Transverse colon (tissue), 4 donors: ENCODE results near the gene OSBPL10. TPM values are rescaled to one million over a fixed set of nuclear protein-coding genes. Genes with fewer than 3 reads are reported as not detected.

Experiments used
- DNase-seq: peaks from one replicate; pipeline ENCODE4 v3.0.0-alpha.2; 2019
- H3K27ac ChIP-seq, 4 donors: fragments of 200-600 bp; sonication (generic); 2 replicates each; pipeline ENCODE4 v1.5.1; 2016 to 2018; ENCODE audit warnings: inconsistent platforms in 4 of 4
- H3K27me3 ChIP-seq: fragments of 200-600 bp; sonication (generic); 2 replicates; pipeline ENCODE4 v1.5.1; 2017; ENCODE audit warnings: inconsistent platforms
- H3K36me3 ChIP-seq, 4 donors: fragments of 200-600 bp; sonication (generic); 2 replicates each; pipeline ENCODE4 v1.5.1; 2017 to 2019; ENCODE audit warnings: inconsistent platforms in 4 of 4
- H3K4me1 ChIP-seq, 4 donors: fragments of 200-600 bp; sonication (generic); 2 replicates each; pipeline ENCODE4 v1.5.1; 2017 to 2020; ENCODE audit warnings: inconsistent platforms in 4 of 4
- H3K4me3 ChIP-seq, 4 donors: fragments of 200-600 bp; sonication (generic); 1 replicate in 1 of 4; 2 replicates in 3 of 4; pipeline versions ENCODE4 v1.5.1 to v1.6.1; 2017 to 2019; ENCODE audit warnings: inconsistent platforms in 4 of 4
- H3K9me3 ChIP-seq, 2 donors: fragments of 200-600 bp; sonication (generic); 2 replicates each; pipeline ENCODE4 v1.5.1; 2017 to 2019; ENCODE audit warnings: inconsistent platforms in 2 of 2
- CTCF ChIP-seq, 5 experiments: fragments of 200-600 bp in 3 of 5; fragments of 450-650 bp in 2 of 5; sonication (generic) in 3 of 5; IDR thresholded peaks; 1 replicate in 2 of 5; 2 replicates in 3 of 5; pipeline ENCODE4 v1.5.1; 2016 to 2017; ENCODE audit warnings: antibody characterized with exemption in 5 of 5, inconsistent platforms in 3 of 5, mild to moderate bottlenecking in 2 of 5, moderate library complexity in 1 of 5
- EP300 ChIP-seq: sonication (generic); formaldehyde crosslinking; IDR thresholded peaks from one replicate; pipeline ENCODE4 v1.6.1; 2017; ENCODE audit warnings: antibody characterized with exemption, low read depth
- POLR2A ChIP-seq: fragments of 450-650 bp; IDR thresholded peaks from one replicate; pipeline ENCODE4 v1.6.1; 2016; ENCODE audit warnings: antibody characterized with exemption, mild to moderate bottlenecking, moderate library complexity
- POLR2AphosphoS5 ChIP-seq, 3 donors: sonication (generic); formaldehyde crosslinking; IDR thresholded peaks; one replicate each; pipeline ENCODE4 v1.6.1; 2016; ENCODE audit warnings: antibody characterized with exemption in 3 of 3
- WGBS, 2 donors: methylation state at CpG; one replicate each; pipeline ENCODE4 v1.1.5; 2018; ENCODE audit warnings: low coverage in 1 of 2; 5-methylcytosine and 5-hydroxymethylcytosine counted together
- in situ Hi-C, 4 donors: fragments of 200-750 bp; cut with MboI; loops; one replicate each; pipeline versions ENCODE4 v1.15.0 to v1.15.1; 2017; ENCODE audit warnings: low sequenced_read_pairs in 3 of 4, low pct_ligation_motif_present in 1 of 4, low pct_unique_long_range_greater_than_20kb in 1 of 4
- intact Hi-C: fragments of 100-400 bp; cut with DNase I; formaldehyde crosslinking; loops from one replicate; pipeline ENCODE4 v1.15.1; 2023; ENCODE audit warnings: low total_unique reads
- total RNA-seq, 4 donors: library from RNA; depleted of rRNA; stranded (reverse); fragments of >200 nt; gene quantifications; one replicate each; pipeline ENCODE4 v1.1.0, GENCODE V29; 2016

Gene OSBPL10
- total RNA-seq, 4 donors from 2014 or later = 10.0 to 34.8 (median 19.5) TPM

GRCh38 chr3:31903686-31904431 lies 77.2 kb downstream of the OSBPL10 start:
- H3K4me3 ChIP-seq = no peak overlapping the region
- no peak overlapping the region for H3K27ac ChIP-seq
- WGBS, 2 donors = 68 to 80% methylated on average over 3 to 7 of the region's 7 CpGs

GRCh38 chr3:31900583-31900982 lies 80.5 kb downstream of the OSBPL10 start:
- TF ChIP-seq CTCF (IDR thresholded peaks at IDR 0.05) (no peak), POLR2AphosphoS5 (IDR thresholded peaks at IDR 0.05) (no peak), POLR2A (no peak), EP300 (no peak)
- Histone ChIP-seq H3K27me3 (no peaks in the 10 kb centered on the region), H3K4me3 (no peak overlapping the region), H3K36me3 (no peaks in the 10 kb centered on the region), H3K9me3 (no peaks in the 10 kb centered on the region), H3K4me1 (peaks cover 0 to 12% (median 2%) of the 10 kb centered on the region in 4 donors), H3K27ac (no peak overlapping the region)
- DNase-seq = no peak
- in situ Hi-C loops = no loop called here
- intact Hi-C loops = no loop called here

More at GRCh38 chr3:31903686-31904431, 77.2 kb downstream of the OSBPL10 start:
- H3K36me3 ChIP-seq = no peaks in the 10 kb centered on the region
- in situ Hi-C loops (no loop called here), intact Hi-C loops (no loop called here)
- H3K4me1 ChIP-seq = peaks cover 0 to 12% (median 2%) of the 10 kb centered on the region in 4 donors
- TF ChIP-seq CTCF (IDR thresholded peaks at IDR 0.05) (no peak), POLR2AphosphoS5 (IDR thresholded peaks at IDR 0.05) (no peak), EP300 (no peak)
- no peaks in the 10 kb centered on the region for H3K9me3 ChIP-seq
- no peaks in the 10 kb centered on the region for H3K27me3 ChIP-seq
- DNase-seq = no peak

GRCh38 chr3:31896648-31897433 lies 84.2 kb downstream of the OSBPL10 start:
- TF ChIP-seq POLR2A (no peak), EP300 (no peak), CTCF (IDR thresholded peaks at IDR 0.05) (no peak), POLR2AphosphoS5 (IDR thresholded peaks at IDR 0.05) (no peak)
- peaks cover 0 to 15% (median 2%) of the 10 kb centered on the region in 4 donors for H3K4me1 ChIP-seq
- H3K36me3 ChIP-seq = no peaks in the 10 kb centered on the region
- in situ Hi-C loops = no loop called here
- H3K4me3 ChIP-seq = no peak overlapping the region
- no peak for DNase-seq
- H3K27ac ChIP-seq = no peak overlapping the region
- H3K9me3 ChIP-seq = no peaks in the 10 kb centered on the region
- H3K27me3 ChIP-seq = no peaks in the 10 kb centered on the region
- intact Hi-C loops = no loop called here
- WGBS, 2 donors = 69 to 75% methylated on average over 4 to 6 of the region's 6 CpGs

GRCh38 chr3:31896026-31896425 lies 85.0 kb downstream of the OSBPL10 start:
- intact Hi-C loops (no loop called here), in situ Hi-C loops (no loop called here)
- Histone ChIP-seq H3K36me3 (no peaks in the 10 kb centered on the region), H3K27ac (no peak overlapping the region), H3K4me1 (peaks cover 0 to 15% (median 2%) of the 10 kb centered on the region in 4 donors), H3K9me3 (no peaks in the 10 kb centered on the region), H3K27me3 (no peaks in the 10 kb centered on the region), H3K4me3 (no peak overlapping the region)
- no peak for DNase-seq
- TF ChIP-seq EP300 (no peak), POLR2A (no peak), CTCF (IDR thresholded peaks at IDR 0.05) (no peak), POLR2AphosphoS5 (IDR thresholded peaks at IDR 0.05) (no peak)
- 70 to 73% methylated on average over 1 of the region's 1 CpG for WGBS, 2 donors
